GM21786 (cell line): ENCODE measurements around the gene OSCP1.

ENCODE experiments used
- ATAC-seq: cut with Tn5 transposase; IDR thresholded peaks from one replicate; pipeline ENCODE4 v1.9.1; 2021; ENCODE audit not compliant: unreplicated experiment

OSCP1 gene

GRCh38 chr1:36448530-36449056, 1.7 kb downstream of the OSCP1 start:
- ATAC-seq, result no peak

GRCh38 chr1:36447450-36447849, 2.8 kb downstream of the OSCP1 start:
- ATAC-seq, result no peak

DNA sequence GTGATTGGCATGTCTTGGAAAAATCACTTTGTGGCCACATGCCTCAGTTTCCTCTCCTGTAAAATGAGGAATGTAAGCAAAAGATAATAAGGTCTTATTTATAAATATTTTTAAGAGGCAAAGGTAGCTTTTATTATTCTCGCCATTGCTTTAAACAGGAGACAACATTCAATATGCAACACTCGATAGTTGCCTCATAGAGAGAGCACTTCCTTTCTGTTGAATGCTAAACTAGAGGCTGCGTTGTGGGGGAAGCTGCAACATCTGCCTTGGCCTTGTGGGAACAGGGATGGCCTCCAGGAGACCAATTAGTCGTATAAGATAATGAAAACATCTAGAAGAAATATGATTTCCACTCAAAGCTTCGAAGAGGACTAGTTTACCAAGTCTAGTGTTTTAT, 3.5 kb downstream of the OSCP1 start:
- ATAC-seq, result no peak

- ATAC-seq, result no peak
Observed at GRCh38 chr1:36446271-36446670, 4.0 kb downstream of the OSCP1 start.

GRCh38 chr1:36443297-36443696, 7.0 kb downstream of the OSCP1 start:
- no peak for ATAC-seq

- no peak for ATAC-seq
Observed at GRCh38 chr1:36442337-36442736, 7.9 kb downstream of the OSCP1 start.

DNA sequence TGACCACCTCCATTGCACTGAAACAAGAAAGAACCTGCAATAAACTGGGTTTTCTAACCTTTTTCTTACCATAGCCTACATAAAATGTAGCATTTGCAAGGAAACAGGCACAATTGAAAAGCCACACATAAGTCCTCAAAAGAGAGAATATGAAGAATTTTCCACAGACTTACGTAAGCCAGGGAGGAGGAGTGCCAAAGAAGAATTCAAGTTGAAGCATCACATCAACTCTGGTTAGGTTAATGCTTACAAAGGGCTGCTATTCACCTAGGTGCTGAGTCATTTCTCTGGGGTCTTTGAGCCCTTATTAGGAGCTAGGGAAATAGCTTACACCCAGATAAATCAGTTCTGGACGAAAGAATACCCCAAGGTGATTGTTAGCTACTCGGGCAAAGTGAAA, 9.6 kb downstream of the OSCP1 start:
- no peak for ATAC-seq

DNA sequence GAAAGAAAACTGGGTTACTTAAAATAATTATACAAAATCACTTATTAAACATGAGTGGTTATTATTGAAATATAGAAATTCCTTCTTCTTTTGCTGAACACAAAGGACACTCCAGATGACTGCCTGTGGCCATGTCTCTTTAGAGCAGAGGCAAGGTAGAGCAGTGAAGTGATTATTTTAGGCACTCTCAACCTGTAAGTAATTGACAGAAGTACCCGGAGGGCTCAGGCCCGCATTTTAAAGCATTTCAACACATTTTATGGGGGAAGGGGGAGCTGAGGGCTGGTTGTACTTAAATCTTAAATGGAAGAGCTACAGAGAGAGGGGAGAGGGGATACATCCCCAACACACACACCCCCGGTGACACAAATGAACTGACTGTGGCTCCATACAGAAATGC, 10.2 kb downstream of the OSCP1 start:
- no peak for ATAC-seq

- no peak for ATAC-seq
Observed at GRCh38 chr1:36438715-36439114, 11.5 kb downstream of the OSCP1 start.

- ATAC-seq, result no peak
Observed at GRCh38 chr1:36436821-36437220, 13.4 kb downstream of the OSCP1 start.

GRCh38 chr1:36433102-36433501, 17.1 kb downstream of the OSCP1 start:
- ATAC-seq, result no peak

DNA sequence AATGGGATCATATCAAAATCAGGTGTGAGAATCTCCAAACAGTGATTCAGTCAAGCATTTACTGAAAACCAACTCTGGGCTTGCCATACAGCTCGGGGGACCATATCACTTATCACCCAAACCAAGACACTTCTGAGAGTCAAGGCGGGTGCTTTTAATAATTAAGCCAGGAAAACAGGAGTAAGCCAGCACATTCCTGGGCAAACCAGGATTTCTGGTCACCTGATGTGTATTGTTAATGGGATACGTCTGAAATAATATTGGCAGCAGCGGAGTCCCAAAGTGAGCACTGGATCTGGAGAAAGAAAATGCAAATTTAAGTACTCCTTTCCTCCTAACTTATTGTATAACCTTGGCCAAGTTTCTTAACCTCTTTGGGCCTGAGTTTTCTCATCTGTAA, 17.6 kb downstream of the OSCP1 start:
- ATAC-seq, result no peak

DNA sequence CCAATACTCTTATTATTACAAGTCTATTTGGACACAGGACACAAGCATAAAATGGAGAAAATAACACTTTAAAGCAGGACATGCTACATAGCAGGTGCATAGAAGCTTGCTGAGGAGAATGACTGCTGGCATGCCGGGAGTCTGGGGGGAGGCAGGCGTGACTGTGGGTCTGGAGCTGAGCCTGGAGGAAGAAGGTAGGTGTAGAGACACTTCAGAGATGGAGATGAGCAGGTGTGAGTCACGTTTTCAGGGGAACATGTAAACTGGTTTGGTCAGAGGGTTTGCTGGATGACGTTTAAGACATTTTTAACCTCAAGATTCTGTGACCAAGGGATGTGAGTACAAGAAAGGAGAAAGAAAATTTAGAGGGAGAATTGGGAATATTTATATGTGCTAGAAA, 24.5 kb downstream of the OSCP1 start:
- ATAC-seq, result no peak

DNA sequence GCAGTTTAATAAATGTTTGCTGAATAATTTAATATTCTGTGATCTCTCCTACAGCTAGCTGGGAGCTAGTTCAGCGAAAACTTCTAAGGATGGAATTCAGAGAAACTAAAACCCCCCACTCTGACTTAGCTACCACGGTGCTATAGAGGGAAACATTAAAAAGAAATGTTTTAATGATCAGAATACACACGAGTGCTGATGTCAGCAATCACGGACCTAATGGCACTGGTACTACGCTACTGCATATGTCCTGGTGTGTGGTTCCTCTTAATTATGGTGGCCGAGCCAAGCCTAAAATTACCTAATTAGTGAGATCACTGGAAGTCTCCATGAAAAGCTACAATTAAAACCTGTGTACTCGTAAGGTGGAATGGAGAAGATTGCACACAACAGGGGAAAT, 28.6 kb downstream of the OSCP1 start:
- ATAC-seq, result no peak

- ATAC-seq, result peak; percentile 76
Observed at GRCh38 chr1:36420836-36421317, 29.4 kb downstream of the OSCP1 start.

DNA sequence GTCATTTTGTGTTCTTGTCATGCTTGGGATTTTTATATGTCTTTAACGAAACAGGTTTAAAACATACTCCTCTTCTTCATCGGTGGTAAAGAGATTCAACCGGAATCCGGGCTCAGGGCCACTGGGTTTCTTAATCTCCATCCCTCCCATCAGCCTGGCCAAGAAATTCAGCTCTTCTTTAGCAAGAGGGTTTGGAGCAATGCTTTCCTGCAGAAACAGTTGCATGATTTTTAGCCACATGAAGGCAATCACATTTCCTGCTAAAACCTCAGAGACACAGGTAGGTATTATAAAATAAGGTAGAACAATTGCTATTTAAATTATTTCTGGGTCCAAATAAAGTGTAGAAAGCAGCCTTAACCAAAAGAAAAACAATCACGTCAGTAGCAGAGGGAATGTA, 29.8 kb downstream of the OSCP1 start:
- no peak for ATAC-seq

- ATAC-seq, result no peak
Observed at GRCh38 chr1:36419569-36419968, 30.7 kb downstream of the OSCP1 start.

GRCh38 chr1:36419140-36419539, 31.1 kb downstream of the OSCP1 start:
- ATAC-seq, result no peak

DNA sequence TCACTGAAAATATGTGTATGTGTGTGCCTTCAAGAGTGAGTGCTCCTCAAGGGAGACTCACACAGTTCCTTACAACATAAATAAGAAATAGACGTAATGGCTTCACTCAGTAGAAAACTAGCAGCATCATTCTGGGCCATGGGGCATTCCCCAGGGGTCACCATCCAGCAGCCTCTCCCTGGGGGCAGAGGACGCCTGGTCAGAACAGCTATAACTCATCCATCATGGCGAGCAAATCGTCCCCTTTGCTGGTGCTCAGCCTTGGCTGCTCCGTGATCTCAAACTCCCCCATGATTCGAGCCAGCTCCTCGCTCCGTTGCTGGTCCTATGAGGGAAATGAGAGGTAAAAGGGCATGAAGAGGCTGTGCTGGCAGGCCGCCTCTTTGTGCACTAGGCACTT, 32.3 kb downstream of the OSCP1 start:
- ATAC-seq, result no peak

DNA sequence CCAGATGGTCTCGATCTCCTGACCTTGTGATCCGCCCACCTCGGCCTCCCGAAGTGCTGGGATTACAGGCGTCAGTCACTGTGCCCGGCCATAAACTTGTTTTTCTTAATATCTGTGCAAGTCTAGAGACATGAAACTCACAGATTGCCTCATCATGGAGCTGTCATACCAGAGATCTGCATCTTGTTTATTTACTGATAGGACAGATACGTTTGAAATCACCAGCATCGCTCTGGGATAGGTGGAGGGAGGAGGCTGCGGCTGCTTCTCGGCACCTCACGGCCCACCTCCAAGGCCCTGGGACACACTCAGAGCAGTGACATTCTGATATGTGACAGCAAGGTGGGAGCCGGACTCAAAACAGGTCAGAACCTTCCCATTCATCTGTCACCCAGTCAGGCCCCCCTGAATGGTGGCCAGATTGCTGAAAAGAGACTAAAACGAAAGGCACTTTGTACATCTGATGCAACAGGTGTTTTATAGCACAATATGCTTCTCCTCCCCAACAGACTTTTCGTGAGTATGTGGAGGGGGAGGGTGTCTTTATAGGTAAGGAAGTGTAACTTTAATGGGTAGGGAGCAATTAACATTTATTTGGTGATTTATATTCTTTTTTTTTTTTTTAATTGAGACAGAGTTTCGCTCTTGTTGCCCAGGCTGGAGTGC, 34.5 kb downstream of the OSCP1 start:
- ATAC-seq, result no peak

GRCh38 chr1:36414384-36414783, 35.9 kb downstream of the OSCP1 start:
- ATAC-seq, result no peak

- ATAC-seq, result no peak
Observed at GRCh38 chr1:36411674-36412648, 38.3 kb downstream of the OSCP1 start.
